CD4-positive, alpha-beta memory T cell (primary cell): ENCODE data around the gene DCN. TPM values are rescaled to one million over a fixed set of nuclear protein-coding genes. Genes with fewer than 3 reads are reported as not detected.

Source experiments
- CTCF ChIA-PET: fragments of 350-600 bp; sonication (Branson Sonifier 250); formaldehyde crosslinking; loops from one replicate; lab custom pipeline; 2021; ENCODE audit warnings: inconsistent platforms; ENCODE audit not compliant: partially characterized antibody; lab: Charles Lee
- POLR2A ChIA-PET: fragments of 350-600 bp; sonication (Branson Sonifier 250); formaldehyde crosslinking; loops from one replicate; lab custom pipeline; 2021; ENCODE audit not compliant: partially characterized antibody; lab: Charles Lee
- DNase-seq, 5 donors: peaks; one replicate each; pipeline versions ENCODE4 v3.0.0 to v3.0.0-alpha.2; 2020 to 2022; ENCODE audit warnings: mixed read lengths in 1 of 5
- H3K27ac ChIP-seq: one replicate; pipeline ENCODE4 v1.7.0; 2013; ENCODE audit warnings: low read depth, low read length
- H3K27me3 ChIP-seq: 2 replicates; pipeline ENCODE4 v1.7.0; 2013; ENCODE audit warnings: mild to moderate bottlenecking, low read length, moderate library complexity; ENCODE audit not compliant: insufficient read depth
- H3K36me3 ChIP-seq: 2 replicates; pipeline ENCODE4 v1.7.0; 2013; ENCODE audit warnings: mild to moderate bottlenecking, low read length, moderate library complexity; ENCODE audit not compliant: insufficient read depth
- H3K4me1 ChIP-seq: 2 replicates; pipeline ENCODE4 v1.7.0; 2013; ENCODE audit warnings: mild to moderate bottlenecking, low read length, moderate library complexity; ENCODE audit not compliant: insufficient read depth
- H3K4me3 ChIP-seq, 2 donors: one replicate each; pipeline ENCODE4 v1.7.0; 2013; ENCODE audit warnings: low read length in 2 of 2, mild to moderate bottlenecking in 1 of 2
- H3K9me3 ChIP-seq, 2 donors: one replicate each; pipeline ENCODE4 v1.7.0; 2013; ENCODE audit warnings: low read length in 2 of 2, control low read depth in 1 of 2; ENCODE audit not compliant: control insufficient read depth in 1 of 2
- H3K27ac Mint-ChIP-seq, 7 donors: one replicate each; pipeline ENCODE4 v1.8.0; 2020 to 2021; ENCODE audit warnings: mixed read lengths in 7 of 7, mild to moderate bottlenecking in 6 of 7, inconsistent platforms in 3 of 7, moderate library complexity in 3 of 7
- H3K27me3 Mint-ChIP-seq, 2 donors: one replicate each; pipeline ENCODE4 v1.8.0; 2020 to 2021; ENCODE audit warnings: mixed read lengths in 2 of 2
- H3K36me3 Mint-ChIP-seq, 2 donors: one replicate each; pipeline ENCODE4 v1.8.0; 2020 to 2021; ENCODE audit warnings: mixed read lengths in 2 of 2, inconsistent platforms in 1 of 2, mild to moderate bottlenecking in 1 of 2
- H3K4me1 Mint-ChIP-seq, 4 donors: one replicate each; pipeline ENCODE4 v1.8.0; 2020 to 2021; ENCODE audit warnings: mixed read lengths in 4 of 4, mild to moderate bottlenecking in 1 of 4
- H3K4me3 Mint-ChIP-seq, 8 donors: one replicate each; pipeline ENCODE4 v1.8.0; 2020 to 2021; ENCODE audit warnings: mixed read lengths in 8 of 8, mild to moderate bottlenecking in 7 of 8, moderate library complexity in 6 of 8, inconsistent platforms in 3 of 8
- H3K9me3 Mint-ChIP-seq, 8 donors: one replicate each; pipeline ENCODE4 v1.8.0; 2020 to 2021; ENCODE audit warnings: mixed read lengths in 8 of 8, mild to moderate bottlenecking in 5 of 8, inconsistent platforms in 3 of 8, moderate library complexity in 1 of 8
- intact Hi-C: fragments of 100-400 bp; cut with micrococcal nuclease; formaldehyde crosslinking; loops from one replicate; pipeline ENCODE4 v1.15.1; 2023
- polyA plus RNA-seq, 2 donors: library from polyadenylated mRNA; unstranded; fragments of 300-500 nt; fragmentation: Illumina TruSeq; gene quantifications; one replicate each; pipeline ENCODE4 v1.2.3, GENCODE V29; 2021
- total RNA-seq, 2 experiments: library from RNA; stranded (reverse); gene quantifications; one replicate each; pipeline ENCODE4 v1.2.3, GENCODE V29; 2021

Gene DCN
- total and polyA plus RNA-seq, 4 experiments from 2014 or later, result not detected

DNA sequence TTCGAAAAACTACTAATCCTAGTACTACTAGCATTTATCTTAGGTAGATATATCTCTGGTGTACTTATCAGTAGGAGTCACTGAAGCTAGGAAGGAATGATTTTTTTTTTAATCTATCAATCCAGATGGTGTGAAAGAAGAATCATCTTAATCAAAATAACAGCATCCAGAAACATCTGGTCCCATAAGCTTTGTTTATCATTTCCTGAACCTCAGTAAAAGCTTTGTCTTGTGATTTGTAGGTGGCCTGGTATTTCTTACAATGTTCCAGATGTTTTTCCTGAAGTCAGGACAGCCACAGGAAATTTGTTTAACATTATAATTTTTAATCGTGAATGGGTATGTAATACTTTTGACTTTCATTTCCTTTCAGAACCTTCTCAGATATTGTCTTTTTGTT lies 43.3 kb downstream of the DCN start:
- peaks cover 0 to 4% of the 10 kb centered on the region in 2 donors for H3K27me3 Mint-ChIP-seq
- no peaks in the 10 kb centered on the region for H3K27me3 ChIP-seq
- H3K36me3 Mint-ChIP-seq, result no peaks in the 10 kb centered on the region
- H3K36me3 ChIP-seq, result no peaks in the 10 kb centered on the region
- ChIA-PET CTCF (no interaction called here), POLR2A (no interaction called here)
- no peak overlapping the region for H3K27ac ChIP-seq
- peaks cover 0 to 4% (median 0%) of the 10 kb centered on the region in 8 donors for H3K9me3 Mint-ChIP-seq
- H3K4me3 ChIP-seq, result no peak overlapping the region
- intact Hi-C loops, result no loop called here
- no peaks in the 10 kb centered on the region for H3K4me1 Mint-ChIP-seq
- H3K27ac Mint-ChIP-seq, result no peak overlapping the region
- H3K4me3 Mint-ChIP-seq, result no peak overlapping the region
- no peaks in the 10 kb centered on the region for H3K9me3 ChIP-seq
- no peaks in the 10 kb centered on the region for H3K4me1 ChIP-seq
- DNase-seq, result no peak

DNA sequence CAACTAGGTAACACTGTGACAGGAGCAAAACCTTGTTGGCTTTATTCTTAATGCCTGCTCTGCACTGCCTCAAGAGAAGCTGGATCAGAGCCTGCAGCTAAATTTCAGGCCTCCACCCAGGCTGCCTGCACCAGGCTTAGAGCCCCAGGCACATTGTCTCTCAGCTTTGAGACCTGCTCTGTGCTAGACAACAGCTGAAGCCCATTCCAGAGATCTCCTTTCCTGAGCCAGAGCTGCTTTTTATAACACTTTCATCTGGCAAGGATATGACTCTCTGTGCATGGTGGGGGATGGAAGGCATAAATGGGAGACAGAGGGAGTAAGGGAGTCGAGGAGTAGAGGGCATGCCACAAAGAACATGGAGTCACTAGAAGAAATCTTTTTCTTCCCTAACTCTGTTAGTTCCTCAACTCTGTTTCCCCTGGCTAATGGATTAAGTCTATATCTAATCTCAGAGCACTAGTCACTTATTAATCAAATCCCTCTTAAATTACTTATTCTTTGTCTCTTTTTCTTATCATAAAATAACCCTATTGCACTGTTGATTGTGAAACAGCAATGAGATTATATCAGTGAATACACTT lies 44.2 kb downstream of the DCN start:
- Mint-ChIP-seq H3K27ac (no peak overlapping the region), H3K36me3 (no peaks in the 10 kb centered on the region), H3K4me1 (no peaks in the 10 kb centered on the region), H3K9me3 (peaks cover 0 to 4% (median 0%) of the 10 kb centered on the region in 8 donors), H3K4me3 (no peak overlapping the region), H3K27me3 (peaks cover 0 to 4% of the 10 kb centered on the region in 2 donors)
- CTCF ChIA-PET, result no interaction called here
- H3K4me3 ChIP-seq, result no peak overlapping the region
- H3K27me3 ChIP-seq, result no peaks in the 10 kb centered on the region
- POLR2A ChIA-PET, result no interaction called here
- intact Hi-C loops, result no loop called here
- no peak overlapping the region for H3K27ac ChIP-seq
- H3K9me3 ChIP-seq, result no peaks in the 10 kb centered on the region
- H3K36me3 ChIP-seq, result no peaks in the 10 kb centered on the region
- H3K4me1 ChIP-seq, result no peaks in the 10 kb centered on the region
- DNase-seq, result no peak

DNA sequence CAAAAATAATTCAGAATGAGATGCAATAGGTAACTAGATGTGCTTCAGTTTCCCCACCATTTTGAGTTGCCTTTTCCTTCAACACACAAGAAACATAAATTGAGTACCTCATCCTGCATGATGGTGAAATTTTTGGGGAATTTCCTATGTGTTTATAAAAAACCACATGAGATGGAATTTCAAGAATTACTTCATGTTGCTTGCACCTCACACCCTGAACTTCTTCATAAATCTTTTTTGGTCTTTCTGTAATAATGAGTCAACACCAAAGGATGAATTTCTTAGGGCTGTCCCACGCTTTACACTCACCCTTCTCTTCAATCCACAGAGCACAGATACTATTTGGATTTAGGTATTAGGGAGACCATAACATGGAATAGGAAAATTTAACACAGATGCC lies 48.7 kb downstream of the DCN start:
- H3K9me3 Mint-ChIP-seq, result peaks cover 0 to 4% (median under 1%) of the 10 kb centered on the region in 8 donors
- H3K36me3 ChIP-seq, result no peaks in the 10 kb centered on the region
- no peak for DNase-seq
- H3K27ac ChIP-seq, result no peak overlapping the region
- POLR2A ChIA-PET, result no interaction called here
- H3K4me1 Mint-ChIP-seq, result no peaks in the 10 kb centered on the region
- H3K9me3 ChIP-seq, result no peaks in the 10 kb centered on the region
- CTCF ChIA-PET, result no interaction called here
- intact Hi-C loops, result no loop called here
- H3K4me1 ChIP-seq, result no peaks in the 10 kb centered on the region
- H3K4me3 ChIP-seq, result no peak overlapping the region
- peaks cover 0 to 1% of the 10 kb centered on the region in 2 donors for H3K27me3 Mint-ChIP-seq
- no peak overlapping the region for H3K4me3 Mint-ChIP-seq
- H3K27me3 ChIP-seq, result no peaks in the 10 kb centered on the region
- H3K36me3 Mint-ChIP-seq, result no peaks in the 10 kb centered on the region
- no peak overlapping the region for H3K27ac Mint-ChIP-seq

DNA sequence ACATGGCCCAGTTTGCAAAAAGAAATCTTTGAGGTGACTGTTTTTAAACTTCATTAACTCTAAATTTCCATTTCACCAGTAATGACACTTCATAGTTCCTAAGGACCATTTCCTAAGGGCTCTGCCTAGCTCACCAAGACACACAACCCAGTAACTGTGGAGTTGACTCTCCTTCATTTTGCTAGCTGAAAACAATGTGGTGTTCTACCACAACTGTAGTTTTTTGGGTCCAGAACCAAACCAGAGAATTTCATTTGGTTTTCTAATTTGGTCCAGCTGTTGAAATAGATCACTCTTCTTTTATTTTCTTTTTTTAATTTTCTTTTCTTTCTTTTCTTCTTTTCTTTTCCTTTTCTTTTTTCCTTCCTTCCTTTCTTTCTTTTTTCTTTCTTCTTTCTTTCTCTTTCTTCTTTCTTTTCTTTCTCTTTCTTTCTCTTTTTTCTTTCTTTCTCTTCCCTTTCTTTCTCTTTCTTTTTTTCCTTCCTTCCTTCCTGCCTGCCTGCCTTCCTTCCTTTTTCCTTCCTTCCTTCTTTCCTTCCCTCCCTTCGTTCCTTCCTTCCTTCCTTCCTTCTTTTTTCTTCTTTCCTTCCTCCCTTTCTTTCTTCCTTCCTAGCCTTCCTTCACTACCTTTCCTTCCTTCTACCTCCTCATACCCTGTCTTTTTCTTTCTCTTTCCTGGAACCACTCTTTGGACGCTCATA lies 52.8 kb downstream of the DCN start:
- Histone ChIP-seq H3K4me3 (no peak overlapping the region), H3K4me1 (no peaks in the 10 kb centered on the region), H3K27me3 (no peaks in the 10 kb centered on the region), H3K9me3 (no peaks in the 10 kb centered on the region), H3K27ac (no peak overlapping the region), H3K36me3 (no peaks in the 10 kb centered on the region)
- no peak overlapping the region for H3K4me3 Mint-ChIP-seq
- no peaks in the 10 kb centered on the region for H3K36me3 Mint-ChIP-seq
- POLR2A ChIA-PET, result no interaction called here
- DNase-seq, result no peak
- intact Hi-C loops, result no loop called here
- peak overlapping the region in 1 of 7 donors; percentile 46 for H3K27ac Mint-ChIP-seq
- CTCF ChIA-PET, result no interaction called here
- peaks cover 0 to 4% (median 0%) of the 10 kb centered on the region in 8 donors for H3K9me3 Mint-ChIP-seq
- H3K27me3 Mint-ChIP-seq, result no peaks in the 10 kb centered on the region
- no peaks in the 10 kb centered on the region for H3K4me1 Mint-ChIP-seq

DNA sequence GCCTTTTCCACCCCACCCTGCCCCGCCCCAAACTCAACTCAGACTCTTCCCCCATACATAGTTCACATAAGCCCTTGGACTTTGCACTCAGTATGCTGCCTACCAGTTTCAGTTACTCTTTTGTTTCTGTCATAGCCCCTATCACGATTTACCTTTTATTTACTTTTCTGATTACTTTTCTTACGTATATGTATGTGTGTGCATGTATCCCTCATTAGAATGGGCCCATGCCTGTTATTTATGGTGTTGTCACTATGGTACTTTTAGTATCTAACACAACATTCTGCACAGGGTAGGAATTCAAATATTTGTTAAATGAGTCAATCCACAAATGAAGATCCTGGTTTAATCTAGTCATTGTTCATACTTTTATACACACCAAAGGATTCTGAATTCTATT lies 54.9 kb downstream of the DCN start:
- ChIA-PET POLR2A (no interaction called here), CTCF (no interaction called here)
- Mint-ChIP-seq H3K36me3 (no peaks in the 10 kb centered on the region), H3K4me3 (no peak overlapping the region), H3K4me1 (no peaks in the 10 kb centered on the region), H3K27me3 (no peaks in the 10 kb centered on the region), H3K9me3 (peaks cover 0 to 4% (median 0%) of the 10 kb centered on the region in 8 donors), H3K27ac (no peak overlapping the region)
- DNase-seq, result no peak
- H3K27me3 ChIP-seq, result no peaks in the 10 kb centered on the region
- no peaks in the 10 kb centered on the region for H3K9me3 ChIP-seq
- H3K4me3 ChIP-seq, result no peak overlapping the region
- intact Hi-C loops, result no loop called here
- H3K27ac ChIP-seq, result no peak overlapping the region
- H3K36me3 ChIP-seq, result no peaks in the 10 kb centered on the region
- no peaks in the 10 kb centered on the region for H3K4me1 ChIP-seq

DNA sequence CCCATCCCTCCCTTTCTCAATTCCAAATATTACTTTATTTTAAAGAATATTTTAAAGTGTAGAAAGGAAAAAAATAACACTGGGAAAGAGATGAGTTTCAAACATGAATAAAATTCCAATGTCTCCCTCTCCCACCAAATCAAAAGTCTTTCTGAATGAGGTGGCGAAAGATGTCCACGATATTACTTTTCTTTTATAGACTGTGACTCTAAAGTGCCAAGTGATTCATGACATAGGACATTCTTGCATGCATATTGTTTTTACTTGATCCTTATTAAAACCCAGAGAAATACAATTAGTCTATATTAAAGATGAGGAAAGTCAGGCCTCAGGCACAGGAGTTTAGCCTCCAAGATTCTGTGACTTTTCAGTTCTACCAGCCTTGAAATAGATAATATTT lies 55.3 kb downstream of the DCN start:
- intact Hi-C loops, result no loop called here
- CTCF ChIA-PET, result no interaction called here

DNA sequence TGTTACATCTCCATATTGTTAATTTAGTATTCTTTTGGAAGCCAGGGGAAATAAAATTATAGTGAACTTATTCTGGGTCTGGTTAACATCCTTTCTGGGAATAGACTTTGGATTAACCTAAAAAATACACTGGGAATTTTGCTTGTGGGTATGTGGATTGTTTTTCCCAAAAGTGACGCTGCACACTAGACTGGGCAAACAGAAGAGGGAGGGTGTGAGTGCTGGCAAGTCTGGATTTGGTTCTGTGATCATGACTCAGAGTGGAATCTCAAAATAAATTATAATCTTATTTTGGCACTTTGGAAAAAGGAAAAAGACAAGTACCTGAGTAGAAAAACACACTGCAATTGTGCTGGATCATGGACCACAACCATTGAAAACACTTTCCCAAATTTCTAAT lies 56.1 kb downstream of the DCN start:
- Histone ChIP-seq H3K4me3 (no peak overlapping the region), H3K27ac (no peak overlapping the region), H3K27me3 (no peaks in the 10 kb centered on the region), H3K36me3 (no peaks in the 10 kb centered on the region), H3K9me3 (no peaks in the 10 kb centered on the region), H3K4me1 (no peaks in the 10 kb centered on the region)
- Mint-ChIP-seq H3K9me3 (peaks cover 0 to 4% (median 0%) of the 10 kb centered on the region in 8 donors), H3K27me3 (no peaks in the 10 kb centered on the region), H3K27ac (no peak overlapping the region), H3K36me3 (no peaks in the 10 kb centered on the region), H3K4me1 (no peaks in the 10 kb centered on the region), H3K4me3 (no peak overlapping the region)
- intact Hi-C loops, result no loop called here
- ChIA-PET POLR2A (no interaction called here), CTCF (no interaction called here)
- DNase-seq, result no peak

More for the DNA sequence above, 55.3 kb downstream of the DCN start:
- Mint-ChIP-seq H3K27ac (no peak overlapping the region), H3K27me3 (no peaks in the 10 kb centered on the region), H3K36me3 (no peaks in the 10 kb centered on the region), H3K4me1 (no peaks in the 10 kb centered on the region), H3K9me3 (peaks cover 0 to 4% (median 0%) of the 10 kb centered on the region in 8 donors), H3K4me3 (no peak overlapping the region)
- Histone ChIP-seq H3K27me3 (no peaks in the 10 kb centered on the region), H3K4me1 (no peaks in the 10 kb centered on the region), H3K9me3 (no peaks in the 10 kb centered on the region), H3K4me3 (no peak overlapping the region), H3K27ac (no peak overlapping the region), H3K36me3 (no peaks in the 10 kb centered on the region)
- POLR2A ChIA-PET, result no interaction called here
- DNase-seq, result no peak
